H9 (cell line): ENCODE results near the gene DIAPH3. TPM values are rescaled to one million over a fixed set of nuclear protein-coding genes. Genes with fewer than 3 reads are reported as not detected.

Experiments
- DNase-seq: peaks from one replicate; pipeline ENCODE4 v3.0.0-alpha.2; 2017
- H2AFZ ChIP-seq: one replicate; pipeline ENCODE4 v1.6.1; 2013; ENCODE audit warnings: mild to moderate bottlenecking, low read length, control low read depth, moderate library complexity
- H2AK5ac ChIP-seq: 2 replicates; pipeline ENCODE4 v1.6.1; 2013; ENCODE audit warnings: low read length, control low read depth, mixed read lengths; ENCODE audit not compliant: insufficient read length
- H2BK120ac ChIP-seq: one replicate; pipeline ENCODE4 v1.6.1; 2013; ENCODE audit warnings: low read depth, mild to moderate bottlenecking, low read length, control low read depth, inconsistent platforms; ENCODE audit not compliant: poor library complexity, severe bottlenecking
- H2BK12ac ChIP-seq: 2 replicates; pipeline ENCODE4 v1.6.1; 2013; ENCODE audit warnings: low read length, control low read depth, mixed read lengths, low read depth; ENCODE audit not compliant: insufficient read length
- H2BK15ac ChIP-seq: 2 replicates; pipeline ENCODE4 v1.6.1; 2013; ENCODE audit warnings: low read depth, low read length, control low read depth
- H2BK20ac ChIP-seq: one replicate; pipeline ENCODE4 v1.6.1; 2013; ENCODE audit warnings: low read depth, mild to moderate bottlenecking, low read length, control low read depth, inconsistent platforms; ENCODE audit not compliant: poor library complexity, severe bottlenecking
- H2BK5ac ChIP-seq: 2 replicates; pipeline ENCODE4 v1.6.1; 2013; ENCODE audit warnings: low read length, control low read depth, mixed read lengths; ENCODE audit not compliant: insufficient read length
- H3K14ac ChIP-seq: 2 replicates; pipeline ENCODE4 v1.6.1; 2013; ENCODE audit warnings: low read length, control low read depth; ENCODE audit not compliant: insufficient read depth
- H3K18ac ChIP-seq: 2 replicates; pipeline ENCODE4 v1.6.1; 2013; ENCODE audit warnings: low read depth, mild to moderate bottlenecking, mixed read lengths, low read length, control low read depth; ENCODE audit not compliant: insufficient read length
- H3K23ac ChIP-seq: 2 replicates; pipeline ENCODE4 v1.6.1; 2013; ENCODE audit warnings: low read length, control low read depth, mixed read lengths, low read depth; ENCODE audit not compliant: insufficient read length
- H3K23me2 ChIP-seq: 2 replicates; pipeline ENCODE4 v1.6.1; 2013; ENCODE audit warnings: low read depth, mild to moderate bottlenecking, mixed read lengths, low read length, control low read depth; ENCODE audit not compliant: insufficient read length, poor library complexity, severe bottlenecking
- H3K27ac ChIP-seq: 2 replicates; pipeline ENCODE4 v1.5.1; 2013; ENCODE audit warnings: low read length, control low read depth, mixed read lengths, low read depth; ENCODE audit not compliant: insufficient read length
- H3K27me3 ChIP-seq: 2 replicates; pipeline ENCODE4 v1.6.1; 2013; ENCODE audit warnings: low read length, control low read depth, inconsistent platforms; ENCODE audit not compliant: insufficient read depth
- H3K4ac ChIP-seq: 2 replicates; pipeline ENCODE4 v1.6.1; 2013; ENCODE audit warnings: low read depth, mild to moderate bottlenecking, control low read depth, inconsistent platforms, low read length, moderate library complexity
- H3K4me1 ChIP-seq: 2 replicates; pipeline ENCODE4 v1.6.1; 2013; ENCODE audit warnings: low read length, control low read depth, inconsistent platforms; ENCODE audit not compliant: insufficient read depth
- H3K4me2 ChIP-seq: 2 replicates; pipeline ENCODE4 v1.6.1; 2013; ENCODE audit warnings: low read length, control low read depth, mixed read lengths; ENCODE audit not compliant: insufficient read length, insufficient read depth
- H3K56ac ChIP-seq: 2 replicates; pipeline ENCODE4 v1.6.1; 2013; ENCODE audit warnings: low read depth, mild to moderate bottlenecking, mixed read lengths, low read length, control low read depth; ENCODE audit not compliant: insufficient read length
- H3K79me1 ChIP-seq: 2 replicates; pipeline ENCODE4 v1.6.1; 2013; ENCODE audit warnings: low read depth, mild to moderate bottlenecking, moderate library complexity, low read length, control low read depth, inconsistent platforms; ENCODE audit not compliant: insufficient read depth, poor library complexity, severe bottlenecking
- H3K79me2 ChIP-seq: 2 replicates; pipeline ENCODE4 v1.6.1; 2013; ENCODE audit warnings: low read length, control low read depth, inconsistent platforms; ENCODE audit not compliant: insufficient read depth
- H3K9ac ChIP-seq: 2 replicates; pipeline ENCODE4 v1.6.1; 2013; ENCODE audit warnings: low read length, control low read depth, mixed read lengths; ENCODE audit not compliant: insufficient read length; ENCODE audit errors: extremely low read depth
- H3K9me3 ChIP-seq: one replicate; pipeline ENCODE4 v1.6.1; 2013; ENCODE audit warnings: low read depth, low read length, inconsistent platforms; ENCODE audit not compliant: control insufficient read depth
- H3T11ph ChIP-seq: one replicate; pipeline ENCODE4 v1.6.1; 2013; ENCODE audit warnings: mild to moderate bottlenecking, low read length, control low read depth, inconsistent platforms
- H4K20me1 ChIP-seq: one replicate; pipeline ENCODE4 v1.6.1; 2013; ENCODE audit not compliant: control insufficient read depth, insufficient read length, insufficient read depth
- H4K5ac ChIP-seq: 2 replicates; pipeline ENCODE4 v1.6.1; 2013; ENCODE audit warnings: low read depth, mild to moderate bottlenecking, mixed read lengths, low read length, control low read depth; ENCODE audit not compliant: insufficient read length
- H4K8ac ChIP-seq: replicated peaks from 2 replicates; pipeline ENCODE4 v1.6.1; 2013; ENCODE audit warnings: low read length, control low read depth, mixed read lengths, low read depth; ENCODE audit not compliant: insufficient read length
- H4K91ac ChIP-seq: 2 replicates; pipeline ENCODE4 v1.6.1; 2013; ENCODE audit warnings: low read depth, mild to moderate bottlenecking, moderate library complexity, mixed read lengths, low read length, control low read depth; ENCODE audit not compliant: insufficient read length
- H3K27ac Mint-ChIP-seq, 3 experiments: 2 replicates in 2 of 3; 3 replicates in 1 of 3; pipeline ENCODE4 v1.8.0; 2020 to 2021; ENCODE audit warnings: mixed read lengths in 3 of 3, mild to moderate bottlenecking in 1 of 3, moderate library complexity in 1 of 3
- H3K27me3 Mint-ChIP-seq: 2 replicates; pipeline ENCODE4 v1.8.0; 2021; ENCODE audit warnings: low read depth, mild to moderate bottlenecking, moderate library complexity, mixed read lengths
- H3K36me3 Mint-ChIP-seq, 3 experiments: 2 replicates in 2 of 3; 3 replicates in 1 of 3; pipeline ENCODE4 v1.8.0; 2020 to 2021; ENCODE audit warnings: low read depth in 3 of 3, mixed read lengths in 3 of 3; ENCODE audit not compliant: insufficient read depth in 1 of 3
- H3K4me1 Mint-ChIP-seq, 2 experiments: 2 replicates each; pipeline ENCODE4 v1.8.0; 2020; ENCODE audit warnings: mixed read lengths in 2 of 2
- H3K4me3 Mint-ChIP-seq, 2 experiments: 2 replicates in 1 of 2; 3 replicates in 1 of 2; pipeline ENCODE4 v1.8.0; 2020 to 2021; ENCODE audit warnings: mild to moderate bottlenecking in 2 of 2, mixed read lengths in 2 of 2, moderate library complexity in 1 of 2
- H3K9me3 Mint-ChIP-seq, 2 experiments: 2 replicates in 1 of 2; 3 replicates in 1 of 2; pipeline ENCODE4 v1.8.0; 2020; ENCODE audit warnings: mild to moderate bottlenecking in 2 of 2, mixed read lengths in 2 of 2, moderate library complexity in 1 of 2
- CTCF ChIP-seq: fragments of 200-600 bp; sonication (generic); conservative IDR thresholded peaks from 3 replicates; pipeline ENCODE4 v1.8.0; 2021; ENCODE audit warnings: antibody characterized with exemption, mild to moderate bottlenecking
- WGBS: extraction: QIAGEN DNeasy Blood & Tissue Kit; methylation state at CpG from one replicate; pipeline ENCODE4 v1.1.7; 2013; ENCODE audit warnings: missing lambda C conversion rate, low lambda C conversion rate, mixed read lengths; ENCODE audit not compliant: insufficient read length; ENCODE audit errors: extremely low coverage; 5-methylcytosine and 5-hydroxymethylcytosine counted together
- total RNA-seq: library from RNA; stranded (reverse); gene quantifications from 2 replicates; pipeline ENCODE4 v1.2.1, GENCODE V29; 2021

DIAPH3 gene
- total RNA-seq, 1 experiment from 2014 or later = 23.1 TPM

GRCh38 chr13:59631271-59631670 lies 532.5 kb downstream of the DIAPH3 start:
- Mint-ChIP-seq H3K4me3 (no peak overlapping the region), H3K4me1 (peaks cover 11 to 13% of the 10 kb centered on the region in 2 experiments), H3K9me3 (no peaks in the 10 kb centered on the region), H3K36me3 (no peaks in the 10 kb centered on the region), H3K27ac (no peak overlapping the region), H3K27me3 (no peaks in the 10 kb centered on the region)
- no peak for TF ChIP-seq CTCF
- H3K23ac ChIP-seq = no peak overlapping the region
- no peak overlapping the region for H2BK12ac ChIP-seq
- no peak overlapping the region for H3K27ac ChIP-seq
- H3K4me2 ChIP-seq = no peak overlapping the region
- H3K79me1 ChIP-seq = no peaks in the 10 kb centered on the region
- H2BK20ac ChIP-seq = no peak overlapping the region
- no peak overlapping the region for H3K9ac ChIP-seq
- no peak overlapping the region for H3K56ac ChIP-seq
- 0 out of 2 replicates have a peak, but pooled peaks cover 4% of the 10 kb centered on the region for H3K4me1 ChIP-seq
- no CpG with 5 or more reads among the region's 1 CpG for WGBS
- H4K91ac ChIP-seq = no peak overlapping the region
- H2BK5ac ChIP-seq = no peak overlapping the region
- H4K8ac ChIP-seq = no peak overlapping the region
- H3K23me2 ChIP-seq = no peaks in the 10 kb centered on the region
- no peak overlapping the region for H4K5ac ChIP-seq
- H3K27me3 ChIP-seq = no peaks in the 10 kb centered on the region
- H3K9me3 ChIP-seq = no peaks in the 10 kb centered on the region
- DNase-seq = no peak
- H2AFZ ChIP-seq = no peak overlapping the region
- no peaks in the 10 kb centered on the region for H3K79me2 ChIP-seq
- no peaks in the 10 kb centered on the region for H4K20me1 ChIP-seq
- no peak overlapping the region for H3T11ph ChIP-seq
- no peak overlapping the region for H2BK120ac ChIP-seq
- no peak overlapping the region for H2BK15ac ChIP-seq
- H3K14ac ChIP-seq = no peak overlapping the region
- H3K18ac ChIP-seq = no peak overlapping the region
- H2AK5ac ChIP-seq = no peak overlapping the region
- H3K4ac ChIP-seq = no peak overlapping the region
